NCI-H774 (cell line): Measurements from ENCODE around the gene C3orf70.

ENCODE experiments used
- DNase-seq: peaks from one replicate; lab custom pipeline; 2025; lab: John Stamatoyannopoulos, UW

The C3orf70 gene

GRCh38 chr3:185051801-185052200 is 101.1 kb downstream of the C3orf70 start:
- DNase-seq: no peak

GRCh38 chr3:185049710-185050109 is 103.2 kb downstream of the C3orf70 start:
- DNase-seq: no peak

- DNase-seq: no peak
Measured at GRCh38 chr3:185046603-185047002, 106.3 kb downstream of the C3orf70 start.

- DNase-seq: no peak
Measured at GRCh38 chr3:185046164-185046515, 106.7 kb downstream of the C3orf70 start.

- no peak for DNase-seq
Measured at GRCh38 chr3:185042312-185043050, 110.4 kb downstream of the C3orf70 start.

- no peak for DNase-seq
Measured at GRCh38 chr3:185041540-185041939, 111.3 kb downstream of the C3orf70 start.

GRCh38 chr3:185040425-185040824 is 112.4 kb downstream of the C3orf70 start:
- no peak for DNase-seq

GRCh38 chr3:185037801-185038200 is 115.1 kb downstream of the C3orf70 start:
- DNase-seq: no peak

- DNase-seq: no peak
Measured at GRCh38 chr3:185030951-185031350, 121.9 kb downstream of the C3orf70 start.

GRCh38 chr3:185030399-185030798 is 122.5 kb downstream of the C3orf70 start:
- DNase-seq: no peak

- DNase-seq: no peak
Measured at GRCh38 chr3:185029086-185029485, 123.8 kb downstream of the C3orf70 start.

GRCh38 chr3:185028121-185028520 is 124.7 kb downstream of the C3orf70 start:
- no peak for DNase-seq
